Transverse colon (tissue), 4 donors: Measurements from ENCODE around the gene CDCA3.

Source experiments
- POLR2A ChIP-seq: fragments of 450-650 bp; IDR thresholded peaks from one replicate; pipeline ENCODE4 v1.6.1; 2016; ENCODE audit warnings: antibody characterized with exemption, mild to moderate bottlenecking, moderate library complexity
- POLR2AphosphoS5 ChIP-seq, 3 donors: sonication (generic); formaldehyde crosslinking; IDR thresholded peaks; one replicate each; pipeline ENCODE4 v1.6.1; 2016; ENCODE audit warnings: antibody characterized with exemption in 3 of 3
- TF ChIP-seq, protein P1 (sequence below), 5 experiments: fragments of 200-600 bp in 3 of 5; fragments of 450-650 bp in 2 of 5; sonication (generic) in 3 of 5; IDR thresholded peaks; 1 replicate in 2 of 5; 2 replicates in 3 of 5; pipeline ENCODE4 v1.5.1; 2016 to 2017; ENCODE audit warnings: antibody characterized with exemption in 5 of 5, inconsistent platforms in 3 of 5, mild to moderate bottlenecking in 2 of 5, moderate library complexity in 1 of 5

DNA sequence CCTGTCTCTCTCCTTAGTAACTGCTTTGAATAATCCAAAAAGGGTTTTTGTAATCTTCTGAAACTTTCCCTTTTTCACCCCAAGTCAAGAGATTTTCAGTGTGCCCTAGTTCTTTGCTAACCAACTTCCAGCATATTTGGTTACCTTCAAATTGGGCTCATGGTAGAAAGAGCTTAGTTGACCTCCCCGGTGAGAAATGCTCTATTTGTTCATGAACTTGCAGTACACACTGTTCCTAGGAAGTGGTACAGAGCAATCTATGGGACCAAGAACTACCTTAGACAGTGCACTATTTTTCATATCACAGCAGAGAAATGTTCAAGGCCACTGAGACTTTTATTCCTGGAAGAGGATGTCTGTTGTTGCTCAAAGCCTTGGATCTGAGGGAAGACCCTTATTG lies 2.5 kb upstream of the CDCA3 start:
- TF ChIP-seq, protein P1, sequence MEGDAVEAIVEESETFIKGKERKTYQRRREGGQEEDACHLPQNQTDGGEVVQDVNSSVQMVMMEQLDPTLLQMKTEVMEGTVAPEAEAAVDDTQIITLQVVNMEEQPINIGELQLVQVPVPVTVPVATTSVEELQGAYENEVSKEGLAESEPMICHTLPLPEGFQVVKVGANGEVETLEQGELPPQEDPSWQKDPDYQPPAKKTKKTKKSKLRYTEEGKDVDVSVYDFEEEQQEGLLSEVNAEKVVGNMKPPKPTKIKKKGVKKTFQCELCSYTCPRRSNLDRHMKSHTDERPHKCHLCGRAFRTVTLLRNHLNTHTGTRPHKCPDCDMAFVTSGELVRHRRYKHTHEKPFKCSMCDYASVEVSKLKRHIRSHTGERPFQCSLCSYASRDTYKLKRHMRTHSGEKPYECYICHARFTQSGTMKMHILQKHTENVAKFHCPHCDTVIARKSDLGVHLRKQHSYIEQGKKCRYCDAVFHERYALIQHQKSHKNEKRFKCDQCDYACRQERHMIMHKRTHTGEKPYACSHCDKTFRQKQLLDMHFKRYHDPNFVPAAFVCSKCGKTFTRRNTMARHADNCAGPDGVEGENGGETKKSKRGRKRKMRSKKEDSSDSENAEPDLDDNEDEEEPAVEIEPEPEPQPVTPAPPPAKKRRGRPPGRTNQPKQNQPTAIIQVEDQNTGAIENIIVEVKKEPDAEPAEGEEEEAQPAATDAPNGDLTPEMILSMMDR (IDR thresholded peaks at IDR 0.05): no peak
- TF ChIP-seq POLR2AphosphoS5 (IDR thresholded peaks at IDR 0.05): no peak
- no peak for TF ChIP-seq POLR2A
